GM18909 (cell line): ENCODE measurements around the gene RELA.
"Not testable (repeated sequence)": the region's sequence is repeated elsewhere in the genome, so short reads cannot be mapped to it uniquely, and the experiment has no call there.

ENCODE experiments used
- ATAC-seq: cut with Tn5 transposase; IDR thresholded peaks from one replicate; pipeline ENCODE4 v1.9.1; 2021; ENCODE audit warnings: mild to moderate bottlenecking; ENCODE audit not compliant: unreplicated experiment, poor library complexity

The RELA gene

DNA sequence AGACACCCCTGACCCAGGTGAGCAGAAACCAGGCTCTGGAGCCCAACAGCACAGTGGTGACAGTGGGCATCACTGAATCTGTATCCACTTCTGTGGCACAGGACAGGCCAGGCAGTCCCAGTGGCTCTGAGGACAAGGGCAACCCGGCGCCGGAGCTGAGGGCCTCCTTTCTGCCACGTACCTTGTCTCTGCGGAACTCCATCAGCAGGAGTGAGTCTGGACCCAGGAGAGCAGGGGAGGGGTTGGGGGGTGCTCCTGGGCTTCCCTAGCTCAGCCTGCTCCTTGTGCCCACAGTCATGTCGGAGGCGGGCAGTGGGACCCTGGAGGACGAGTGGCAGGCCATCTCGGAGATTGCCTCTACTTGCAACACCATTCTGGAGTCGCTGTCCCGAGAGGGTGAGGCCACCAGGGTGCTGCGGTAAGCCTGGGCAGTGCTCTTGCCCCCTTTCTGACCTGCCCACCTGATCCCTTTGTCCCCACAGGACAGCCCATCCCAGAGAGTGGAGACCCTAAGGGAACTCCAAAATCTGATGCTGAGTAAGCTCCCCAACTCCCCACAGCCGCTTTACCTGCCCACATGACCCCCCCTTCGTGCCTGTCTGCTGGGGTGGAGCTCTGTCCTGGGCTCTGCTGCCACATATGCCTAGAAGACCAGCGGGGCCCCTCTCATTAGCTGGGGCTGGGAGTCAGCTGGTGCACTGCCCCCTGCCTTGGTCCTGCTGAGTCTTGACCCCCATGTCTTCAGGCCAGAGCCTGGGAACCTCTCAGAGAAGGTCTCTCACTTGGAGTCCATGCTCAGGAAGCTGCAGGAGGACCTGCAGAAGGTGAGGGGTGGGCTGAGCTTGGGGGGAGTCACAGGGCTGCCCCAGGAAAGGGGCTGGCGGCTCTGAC lies 12.8 kb downstream of the RELA start:
- no peak for ATAC-seq

DNA sequence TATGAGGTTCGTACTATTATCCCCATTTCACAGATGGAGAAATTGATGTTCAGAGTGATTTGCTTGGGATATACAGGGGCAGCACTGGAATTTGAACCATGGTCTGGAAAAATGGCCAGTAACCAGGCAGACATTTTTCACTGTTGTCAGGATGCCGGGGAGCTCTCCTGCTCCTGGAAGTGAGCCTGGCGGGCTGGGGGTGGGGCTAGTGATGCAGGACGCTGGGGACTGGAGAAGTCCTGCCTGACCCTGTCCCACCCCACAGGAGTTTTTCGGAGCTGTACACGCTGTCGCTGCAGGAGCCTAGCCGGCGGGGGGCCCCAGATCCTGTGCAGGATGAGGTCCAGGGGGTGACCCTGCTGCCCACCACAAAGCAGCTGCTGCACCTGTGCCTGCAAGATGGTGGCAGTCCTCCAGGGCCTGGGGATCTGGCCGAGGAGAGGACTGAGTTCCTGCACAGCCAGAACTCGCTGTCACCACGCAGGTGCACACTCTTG lies 13.7 kb downstream of the RELA start:
- ATAC-seq, result no peak

DNA sequence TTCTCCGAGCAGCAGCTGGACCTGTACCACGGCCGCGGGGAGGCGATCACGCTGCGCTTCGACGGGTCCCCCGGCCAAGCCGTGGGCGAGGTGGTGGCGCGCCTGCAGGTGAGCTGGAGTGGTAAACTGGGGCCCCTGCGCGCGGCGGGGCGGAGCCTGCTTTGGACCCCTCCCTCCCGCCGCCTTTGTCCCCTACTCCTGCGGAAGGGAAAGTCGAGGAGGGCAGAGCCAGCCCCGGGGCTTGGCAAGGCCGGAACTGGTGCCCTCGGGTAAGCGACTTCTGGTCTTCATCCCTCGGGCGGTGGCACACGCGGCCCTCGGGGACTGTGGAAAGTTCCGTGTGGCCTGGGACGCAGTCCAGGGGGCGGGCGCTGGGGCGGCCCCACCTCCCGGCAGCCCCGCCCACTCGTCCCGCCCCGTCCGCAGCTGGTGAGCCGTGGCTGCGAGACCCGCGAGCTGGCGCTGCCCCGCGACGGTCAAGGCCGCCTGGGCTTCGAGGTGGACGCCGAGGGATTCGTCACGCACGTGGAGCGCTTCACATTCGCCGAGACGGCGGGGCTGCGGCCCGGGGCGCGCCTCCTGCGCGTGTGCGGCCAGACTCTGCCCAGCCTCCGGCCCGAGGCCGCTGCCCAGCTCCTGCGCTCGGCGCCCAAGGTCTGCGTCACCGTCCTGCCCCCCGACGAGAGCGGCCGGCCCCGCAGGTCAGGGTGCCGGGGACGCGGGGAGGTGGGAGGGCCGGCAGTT lies 15.6 kb downstream of the RELA start:
- no peak for ATAC-seq

DNA sequence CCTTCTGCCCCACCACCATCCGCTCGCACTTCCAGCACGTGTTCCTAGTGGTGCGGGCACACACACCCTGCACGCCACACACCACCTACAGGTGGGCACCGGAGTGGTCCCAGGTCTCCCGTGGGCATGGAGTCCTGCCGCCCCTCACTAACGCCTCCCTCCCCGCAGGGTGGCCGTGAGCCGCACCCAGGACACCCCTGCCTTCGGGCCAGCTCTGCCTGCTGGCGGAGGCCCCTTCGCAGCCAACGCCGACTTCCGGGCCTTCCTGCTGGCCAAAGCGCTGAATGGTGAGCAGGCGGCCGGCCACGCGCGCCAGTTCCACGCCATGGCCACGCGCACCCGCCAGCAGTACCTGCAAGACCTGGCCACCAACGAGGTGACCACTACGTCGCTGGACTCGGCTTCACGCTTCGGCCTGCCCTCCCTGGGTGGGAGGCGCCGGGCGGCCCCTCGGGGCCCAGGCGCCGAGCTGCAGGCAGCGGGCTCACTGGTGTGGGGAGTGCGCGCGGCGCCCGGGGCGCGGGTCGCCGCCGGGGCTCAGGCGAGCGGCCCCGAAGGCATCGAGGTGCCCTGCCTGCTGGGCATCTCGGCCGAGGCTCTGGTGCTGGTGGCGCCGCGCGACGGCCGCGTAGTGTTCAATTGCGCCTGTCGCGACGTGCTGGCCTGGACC lies 16.3 kb downstream of the RELA start:
- no peak for ATAC-seq

DNA sequence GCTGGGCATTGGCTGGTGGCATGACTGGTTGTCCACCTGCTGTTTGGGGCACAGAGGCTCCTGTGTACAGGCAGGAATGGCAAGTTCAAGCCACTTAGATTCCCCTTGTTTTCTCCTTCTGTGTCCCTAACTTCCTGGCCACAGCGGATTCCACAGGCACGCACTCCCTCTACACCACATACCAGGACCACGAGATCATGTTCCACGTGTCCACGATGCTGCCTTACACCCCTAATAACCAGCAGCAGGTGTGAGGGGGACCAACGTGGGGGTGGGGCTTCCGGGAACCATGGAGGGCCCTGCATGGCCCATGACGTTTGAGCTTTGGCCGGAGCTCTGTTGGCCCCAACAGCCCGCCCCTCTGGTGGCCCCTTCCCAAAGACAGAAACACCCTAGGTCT lies 17.0 kb downstream of the RELA start:
- no peak for ATAC-seq

DNA sequence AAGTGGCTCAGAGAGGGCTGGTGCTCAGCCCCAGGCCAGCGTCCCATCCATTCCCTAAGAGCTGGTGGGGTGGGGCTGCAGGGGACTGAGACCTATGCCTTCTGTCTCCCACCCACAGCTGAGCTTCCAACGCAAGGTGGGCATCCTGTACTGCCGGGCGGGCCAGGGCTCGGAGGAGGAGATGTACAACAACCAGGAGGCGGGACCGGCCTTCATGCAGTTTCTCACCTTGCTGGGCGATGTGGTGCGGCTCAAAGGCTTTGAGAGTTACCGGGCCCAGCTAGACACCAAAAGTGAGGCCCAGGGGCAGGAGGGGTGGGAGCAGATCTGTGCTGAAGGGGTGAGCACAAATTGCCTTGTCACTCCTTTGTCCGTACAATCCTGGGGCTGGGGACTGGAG lies 17.9 kb downstream of the RELA start:
- no peak for ATAC-seq

DNA sequence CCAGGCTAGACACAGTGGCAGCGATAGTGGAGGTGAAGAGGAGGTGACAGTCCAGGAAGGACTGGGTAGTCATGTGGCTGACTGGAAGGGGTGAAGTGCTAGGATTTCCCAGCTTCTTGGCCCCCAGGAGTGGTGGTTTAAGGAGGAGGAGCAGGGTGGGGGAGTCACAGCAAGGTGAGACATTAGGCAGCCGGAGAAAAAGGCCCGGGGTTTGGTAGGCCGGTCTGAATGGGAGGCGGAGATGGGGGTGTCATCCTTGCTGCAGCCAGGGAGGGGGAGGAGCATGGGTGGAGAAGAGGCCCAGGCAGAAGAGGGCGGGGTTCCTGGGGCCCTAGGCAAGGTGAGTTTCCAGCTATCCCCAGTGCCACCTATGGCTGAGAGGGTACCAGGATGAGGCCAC lies 18.7 kb downstream of the RELA start:
- no peak for ATAC-seq

DNA sequence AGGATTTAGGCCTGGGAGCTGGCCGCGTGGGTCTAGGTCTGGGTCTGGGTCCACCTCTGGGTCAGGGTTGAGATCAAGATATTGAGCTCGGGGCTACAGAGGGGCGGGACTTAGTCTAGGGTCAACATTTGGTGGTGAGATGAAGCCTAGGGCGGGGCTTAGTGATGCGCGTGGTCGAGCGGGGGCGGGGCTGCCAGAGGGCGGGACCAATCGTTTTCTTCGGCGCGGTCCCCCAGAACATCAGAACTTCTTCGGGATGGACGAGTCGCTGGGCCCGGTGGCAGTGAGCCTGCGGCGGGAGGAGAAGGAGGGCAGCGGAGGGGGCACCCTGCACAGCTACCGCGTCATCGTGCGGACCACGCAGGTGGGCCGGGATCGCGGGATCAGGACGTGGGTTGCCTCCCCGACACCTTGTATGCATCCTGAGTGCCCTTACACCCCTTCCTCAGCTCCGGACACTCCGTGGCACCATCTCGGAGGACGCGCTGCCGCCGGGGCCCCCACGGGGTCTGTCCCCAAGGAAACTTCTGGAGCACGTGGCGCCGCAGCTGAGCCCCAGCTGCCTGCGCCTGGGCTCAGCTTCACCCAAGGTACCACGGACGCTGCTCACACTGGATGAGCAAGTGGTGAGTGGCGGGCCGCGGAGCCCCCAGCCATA lies 20.6 kb downstream of the RELA start:
- no peak for ATAC-seq

DNA sequence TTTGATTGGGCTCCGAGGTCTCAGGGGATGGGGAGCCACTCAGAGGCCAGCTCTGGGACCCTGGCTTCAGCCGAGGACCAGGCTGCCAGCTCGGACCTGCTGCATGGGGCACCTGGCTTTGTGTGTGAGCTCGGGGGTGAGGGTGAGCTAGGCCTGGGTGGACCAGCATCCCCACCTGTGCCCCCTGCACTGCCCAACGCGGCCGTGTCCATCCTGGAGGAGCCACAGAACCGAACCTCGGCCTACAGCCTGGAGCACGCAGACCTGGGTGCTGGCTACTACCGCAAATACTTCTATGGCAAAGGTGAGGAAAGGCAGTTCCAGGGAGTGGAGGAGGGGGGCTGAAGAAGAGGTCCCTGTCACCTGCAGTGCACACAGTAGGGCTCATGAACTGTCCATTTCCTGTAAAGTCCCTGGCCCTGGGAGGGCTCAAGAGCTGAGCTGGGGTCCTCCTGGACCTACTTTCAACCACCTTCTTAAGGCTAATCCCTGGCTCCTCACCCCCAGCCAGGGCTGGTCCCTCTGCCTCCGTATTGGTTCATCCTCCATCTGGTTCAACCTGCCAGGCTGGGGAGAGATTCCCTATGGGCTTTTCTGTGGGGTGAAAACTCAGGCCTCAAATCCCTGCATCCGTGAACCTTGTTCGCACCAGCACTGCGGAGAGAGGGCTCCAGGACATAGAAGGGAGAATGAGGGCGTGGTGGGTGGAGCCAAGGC lies 21.3 kb downstream of the RELA start:
- no peak for ATAC-seq

DNA sequence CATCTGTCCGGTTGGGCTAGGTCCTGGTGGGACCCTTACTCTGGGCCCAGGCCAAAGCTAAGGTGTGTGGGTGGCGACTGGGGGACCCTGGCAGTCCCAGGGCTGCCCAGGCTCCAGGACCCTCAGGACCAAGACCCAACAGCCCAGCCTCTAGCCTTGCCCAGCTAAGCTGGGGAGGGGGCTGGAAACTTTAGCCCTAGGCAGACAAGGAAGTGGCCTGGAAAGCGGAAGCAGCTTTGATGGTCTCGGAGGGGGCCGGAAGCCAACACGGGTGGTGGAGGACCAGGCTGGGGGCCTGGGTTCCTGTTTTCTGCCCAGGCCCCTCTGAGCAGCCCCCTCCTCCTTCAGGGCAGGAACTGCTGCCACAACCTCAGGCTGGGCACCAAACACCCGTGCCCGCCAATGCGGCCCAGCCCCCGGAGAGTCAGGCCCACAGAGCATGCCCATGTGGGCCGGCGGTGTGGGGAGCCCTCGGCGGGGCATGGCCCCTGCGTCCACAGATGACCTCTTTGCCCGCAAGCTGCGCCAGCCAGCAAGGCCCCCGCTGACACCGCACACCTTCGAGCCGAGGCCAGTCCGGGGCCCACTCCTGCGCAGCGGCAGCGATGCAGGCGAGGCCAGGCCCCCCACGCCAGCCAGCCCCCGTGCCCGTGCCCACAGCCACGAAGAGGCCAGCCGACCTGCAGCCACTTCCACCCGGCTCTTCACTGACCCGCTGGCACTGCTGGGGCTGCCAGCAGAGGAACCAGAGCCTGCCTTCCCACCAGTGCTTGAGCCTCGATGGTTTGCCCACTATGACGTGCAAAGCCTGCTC lies 22.0 kb downstream of the RELA start:
- ATAC-seq, result peak; percentile 3

DNA sequence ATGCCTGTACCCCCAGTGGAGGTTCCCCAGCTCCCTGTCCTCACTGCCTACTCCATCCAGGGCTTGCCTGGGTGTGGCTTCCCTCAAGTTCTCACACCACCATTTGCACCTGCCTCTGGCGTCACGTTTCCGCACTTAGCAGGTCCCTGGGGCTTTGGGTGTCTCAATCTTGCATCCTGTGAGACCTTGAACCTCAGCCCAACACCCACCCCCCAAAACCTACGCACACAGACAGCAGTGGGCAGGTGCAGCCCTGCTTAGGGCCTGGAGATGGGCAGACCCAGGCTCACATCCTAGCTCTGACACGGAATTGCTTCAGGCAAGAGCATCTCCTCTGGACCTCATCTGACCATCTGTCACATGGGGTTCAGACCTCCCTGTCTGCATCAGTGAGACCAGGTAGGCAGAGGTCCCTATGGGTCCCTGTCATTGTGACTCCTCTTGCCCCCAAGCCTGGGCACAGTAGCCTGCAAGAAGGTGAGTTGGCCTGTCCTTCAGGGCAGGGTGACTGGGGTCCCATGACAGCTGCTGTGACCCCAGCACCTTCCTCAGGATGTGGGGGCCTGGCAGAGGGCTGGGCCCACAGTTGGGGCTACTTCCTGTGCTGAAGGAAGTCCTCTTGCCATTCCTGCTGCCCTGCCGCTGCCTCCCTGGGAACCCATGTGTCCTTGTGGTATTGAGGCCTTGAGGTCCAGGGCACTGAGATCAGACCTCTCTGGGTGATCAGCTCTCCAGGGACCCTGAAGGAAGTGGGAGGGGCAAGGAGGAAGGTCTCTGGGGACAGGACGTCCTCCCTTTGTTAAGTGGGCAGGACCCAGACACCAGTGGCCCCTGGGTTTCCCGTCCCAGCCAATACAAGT lies 22.9 kb downstream of the RELA start:
- peak; percentile 39 for ATAC-seq

DNA sequence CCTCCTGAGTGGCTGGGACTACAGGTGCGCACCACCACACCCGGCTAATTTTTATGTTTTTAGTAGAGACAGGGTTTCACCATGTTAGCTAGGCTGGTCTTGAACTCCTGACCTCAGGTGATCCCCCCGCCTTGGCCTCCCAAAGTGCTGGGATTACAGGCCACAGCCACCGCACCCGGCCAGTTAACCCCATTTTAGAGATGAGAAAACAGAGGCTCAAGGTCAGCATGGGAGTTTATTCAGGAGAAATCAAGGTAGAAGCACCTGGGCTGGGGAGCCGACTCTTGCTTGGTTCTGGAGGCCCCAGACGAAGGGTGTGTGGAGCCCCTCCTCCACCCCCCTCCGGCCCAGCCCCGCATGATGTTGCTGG lies 23.5 kb downstream of the RELA start:
- not testable (repeated sequence) for ATAC-seq

DNA sequence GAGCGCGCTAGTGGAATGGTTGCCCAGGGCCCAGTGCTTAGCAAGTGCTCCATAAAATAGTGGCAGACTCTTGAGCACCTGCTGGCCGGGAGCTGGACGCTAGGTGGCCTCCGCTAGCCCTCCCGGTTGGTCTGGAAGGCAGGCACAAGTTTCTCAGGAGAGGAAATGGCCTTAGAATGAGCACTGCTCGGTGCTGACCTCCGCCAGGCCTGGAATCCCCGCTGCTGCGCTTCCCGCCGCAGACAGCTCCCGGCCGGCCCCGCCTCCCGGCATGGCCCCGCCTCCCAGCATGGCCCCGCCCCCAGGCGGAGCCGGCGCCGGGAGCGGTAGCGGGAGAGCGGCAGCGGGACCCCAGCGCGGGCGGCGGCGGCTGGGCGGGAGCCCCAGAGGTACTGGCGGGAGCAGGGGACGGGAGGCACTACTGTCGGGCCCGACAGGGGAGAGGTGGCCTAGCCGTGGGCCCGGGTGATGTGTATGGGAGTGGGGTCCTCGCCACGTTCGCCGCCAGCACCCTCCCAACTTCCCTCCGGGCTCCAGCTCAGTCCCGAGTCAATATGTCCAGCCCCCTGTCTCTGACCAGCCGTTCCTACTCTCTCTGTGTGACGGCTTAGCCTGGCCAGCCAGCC lies 24.8 kb downstream of the RELA start, which contains the start of gene SIPA1:
TSS of gene SIPA1 (plus strand) at position 308 of the 626 bp plus-strand sequence. CDS start 2,821 bp downstream, outside the sequence.
- ATAC-seq, result peak; percentile 44

DNA sequence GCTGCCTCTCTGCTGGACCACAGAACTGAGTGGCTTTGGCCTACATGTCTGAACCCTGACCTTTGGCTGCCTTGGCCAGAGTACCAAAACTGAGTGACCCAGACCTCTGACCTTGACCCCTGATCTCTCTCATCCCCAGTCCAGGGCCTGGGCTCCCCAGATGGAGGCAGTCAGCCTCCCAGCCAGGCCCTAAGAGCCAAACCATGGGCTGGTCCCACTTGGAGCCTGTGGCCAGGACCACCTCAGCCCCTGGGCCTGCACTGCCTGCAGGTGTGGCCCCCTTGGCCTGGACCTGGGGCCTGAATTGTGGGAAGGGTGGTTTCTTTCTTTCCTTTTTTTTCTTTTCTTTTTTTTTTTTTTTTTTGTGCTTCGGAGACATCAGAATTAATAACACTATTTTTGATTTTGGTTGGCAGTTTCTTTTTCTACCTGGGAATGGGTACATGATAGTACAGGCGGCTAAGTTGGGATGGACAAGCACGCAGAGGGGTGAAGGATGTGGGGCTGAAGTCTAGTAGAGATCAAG lies 25.6 kb downstream of the RELA start:
- no peak for ATAC-seq

DNA sequence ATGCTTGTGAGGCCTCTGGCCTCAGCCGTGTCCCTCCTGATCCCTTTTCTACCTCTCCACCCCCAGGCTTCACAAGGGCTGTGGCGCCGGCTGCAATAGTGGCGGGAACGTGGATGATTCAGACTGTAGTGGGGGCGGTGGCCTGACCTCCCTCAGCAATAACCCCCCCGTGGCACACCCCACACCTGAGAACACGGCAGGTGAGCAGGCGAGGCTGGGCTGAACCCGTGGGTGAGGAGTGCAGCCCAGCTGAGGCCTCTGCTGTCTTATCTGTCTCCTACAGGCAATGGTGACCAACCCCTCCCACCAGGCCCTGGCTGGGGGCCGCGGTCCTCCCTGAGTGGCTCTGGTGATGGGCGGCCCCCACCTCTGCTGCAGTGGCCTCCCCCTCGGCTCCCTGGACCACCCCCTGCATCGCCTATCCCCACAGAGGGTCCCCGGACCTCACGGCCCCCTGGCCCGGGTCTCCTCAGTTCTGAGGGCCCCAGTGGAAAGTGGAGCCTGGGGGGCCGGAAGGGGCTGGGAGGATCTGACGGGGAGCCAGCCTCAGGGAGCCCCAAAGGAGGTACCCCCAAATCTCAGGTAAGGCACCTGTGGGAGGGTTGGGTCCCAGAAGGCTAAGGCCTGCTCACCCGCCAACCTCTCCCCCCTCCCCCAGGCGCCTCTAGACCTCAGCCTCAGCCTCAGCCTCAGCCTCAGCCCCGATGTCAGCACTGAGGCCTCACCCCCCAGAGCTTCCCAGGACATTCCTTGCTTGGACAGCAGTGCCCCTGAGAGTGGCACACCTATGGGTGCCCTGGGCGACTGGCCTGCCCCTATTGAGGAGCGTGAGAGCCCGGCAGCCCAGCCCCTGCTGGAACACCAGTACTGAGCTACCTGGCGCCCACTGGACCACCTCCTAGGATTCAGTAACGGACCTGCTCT lies 26.3 kb downstream of the RELA start:
- no peak for ATAC-seq
